Astrocyte of the spinal cord (primary cell): ENCODE measurements around the gene GJD3.
A peak's percentile ranks its signal among the peaks of the same experiment; 100 is the strongest.

Experiments used
- DNase-seq: peaks from one replicate; pipeline ENCODE4 v3.0.0; 2011; ENCODE audit warnings: low read depth, low spot score
- H3K4me3 ChIP-seq: 2 replicates; pipeline ENCODE4 v1.5.1; 2011; ENCODE audit warnings: low read depth, mild to moderate bottlenecking, low read length, moderate library complexity
- in situ Hi-C: cut with HindIII; loops from 2 replicates; pipeline ENCODE4 v1.10.0; 2017; ENCODE audit warnings: low sequenced_read_pairs
- TF ChIP-seq, protein P1 (sequence below): IDR thresholded peaks from 2 replicates; pipeline ENCODE4 v1.5.1; 2012; ENCODE audit warnings: low read depth, mild to moderate bottlenecking, low read length, inconsistent platforms

Gene GJD3

DNA sequence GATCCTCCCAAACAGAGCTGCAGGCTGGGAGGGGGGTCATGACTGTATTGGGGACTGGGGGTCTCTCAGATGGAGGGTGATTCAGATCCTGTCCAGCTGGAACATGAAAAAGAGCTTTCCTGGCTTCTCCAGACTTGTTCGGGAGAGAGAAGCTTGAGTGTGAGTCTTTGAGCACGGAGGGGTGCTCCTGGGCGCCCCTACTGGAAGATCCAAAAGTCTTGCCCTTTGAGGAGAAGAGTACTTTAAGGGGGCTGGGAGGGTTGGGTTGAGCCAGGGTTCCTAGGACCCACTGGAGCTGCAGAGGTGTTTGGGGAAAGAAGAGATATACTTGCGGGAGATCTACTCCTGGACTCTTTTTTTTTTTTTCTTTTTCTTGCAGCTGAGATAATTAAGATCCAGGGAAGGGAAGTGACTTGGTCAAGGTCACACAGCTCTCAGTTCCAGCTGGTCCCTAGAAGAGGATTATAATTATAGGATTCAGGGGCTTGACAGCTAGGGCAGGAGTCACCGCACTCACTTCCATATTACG is 47.1 kb downstream of the GJD3 start:
- H3K4me3 ChIP-seq, result peak overlapping the region; percentile 75
- DNase-seq, result peak; percentile 76
- in situ Hi-C loops, result no loop called here
- TF ChIP-seq, protein P1, sequence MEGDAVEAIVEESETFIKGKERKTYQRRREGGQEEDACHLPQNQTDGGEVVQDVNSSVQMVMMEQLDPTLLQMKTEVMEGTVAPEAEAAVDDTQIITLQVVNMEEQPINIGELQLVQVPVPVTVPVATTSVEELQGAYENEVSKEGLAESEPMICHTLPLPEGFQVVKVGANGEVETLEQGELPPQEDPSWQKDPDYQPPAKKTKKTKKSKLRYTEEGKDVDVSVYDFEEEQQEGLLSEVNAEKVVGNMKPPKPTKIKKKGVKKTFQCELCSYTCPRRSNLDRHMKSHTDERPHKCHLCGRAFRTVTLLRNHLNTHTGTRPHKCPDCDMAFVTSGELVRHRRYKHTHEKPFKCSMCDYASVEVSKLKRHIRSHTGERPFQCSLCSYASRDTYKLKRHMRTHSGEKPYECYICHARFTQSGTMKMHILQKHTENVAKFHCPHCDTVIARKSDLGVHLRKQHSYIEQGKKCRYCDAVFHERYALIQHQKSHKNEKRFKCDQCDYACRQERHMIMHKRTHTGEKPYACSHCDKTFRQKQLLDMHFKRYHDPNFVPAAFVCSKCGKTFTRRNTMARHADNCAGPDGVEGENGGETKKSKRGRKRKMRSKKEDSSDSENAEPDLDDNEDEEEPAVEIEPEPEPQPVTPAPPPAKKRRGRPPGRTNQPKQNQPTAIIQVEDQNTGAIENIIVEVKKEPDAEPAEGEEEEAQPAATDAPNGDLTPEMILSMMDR, result peak; percentile 71

DNA sequence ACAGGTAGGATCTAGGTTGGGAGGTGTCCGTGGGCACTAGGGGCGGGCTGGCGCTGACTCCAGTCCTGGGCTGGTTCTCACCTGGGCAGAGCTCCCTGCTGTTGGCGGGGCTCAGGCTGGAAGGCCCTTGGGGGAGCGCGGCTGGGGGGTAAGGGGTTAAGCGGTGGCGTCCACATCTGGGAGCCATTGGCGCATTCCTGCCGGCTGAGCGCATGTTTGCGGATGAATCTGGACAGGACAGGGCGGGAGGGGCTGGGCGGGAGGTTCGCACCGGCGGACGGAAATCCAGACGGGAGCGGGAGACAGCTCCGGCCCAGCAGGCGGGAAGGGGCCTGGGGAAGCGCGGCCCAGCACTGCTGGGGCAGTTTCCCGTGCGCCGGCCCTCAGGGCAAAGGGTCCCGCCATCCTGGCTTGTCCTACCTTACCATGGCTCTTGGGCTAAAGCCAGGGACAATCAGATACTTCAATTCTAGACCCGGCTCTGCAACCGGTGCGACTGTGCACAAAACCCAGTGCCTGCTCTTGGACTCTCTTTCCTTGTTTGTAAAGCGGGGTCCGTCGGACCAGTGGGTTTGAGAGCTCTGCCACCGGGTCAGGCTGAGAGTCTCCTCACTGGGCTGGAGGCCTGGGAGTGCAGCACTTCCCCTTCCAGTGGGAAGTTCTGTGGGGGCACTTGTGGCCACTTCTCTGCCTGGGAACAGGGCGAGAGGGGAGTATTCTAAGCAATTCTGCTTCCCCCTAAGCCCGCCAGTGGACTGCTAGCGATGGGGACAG is 47.8 kb downstream of the GJD3 start:
- in situ Hi-C loops, result no loop called here
- peak; percentile 81 for DNase-seq
- TF ChIP-seq, protein P1, result no peak
- H3K4me3 ChIP-seq, result no peak overlapping the region

DNA sequence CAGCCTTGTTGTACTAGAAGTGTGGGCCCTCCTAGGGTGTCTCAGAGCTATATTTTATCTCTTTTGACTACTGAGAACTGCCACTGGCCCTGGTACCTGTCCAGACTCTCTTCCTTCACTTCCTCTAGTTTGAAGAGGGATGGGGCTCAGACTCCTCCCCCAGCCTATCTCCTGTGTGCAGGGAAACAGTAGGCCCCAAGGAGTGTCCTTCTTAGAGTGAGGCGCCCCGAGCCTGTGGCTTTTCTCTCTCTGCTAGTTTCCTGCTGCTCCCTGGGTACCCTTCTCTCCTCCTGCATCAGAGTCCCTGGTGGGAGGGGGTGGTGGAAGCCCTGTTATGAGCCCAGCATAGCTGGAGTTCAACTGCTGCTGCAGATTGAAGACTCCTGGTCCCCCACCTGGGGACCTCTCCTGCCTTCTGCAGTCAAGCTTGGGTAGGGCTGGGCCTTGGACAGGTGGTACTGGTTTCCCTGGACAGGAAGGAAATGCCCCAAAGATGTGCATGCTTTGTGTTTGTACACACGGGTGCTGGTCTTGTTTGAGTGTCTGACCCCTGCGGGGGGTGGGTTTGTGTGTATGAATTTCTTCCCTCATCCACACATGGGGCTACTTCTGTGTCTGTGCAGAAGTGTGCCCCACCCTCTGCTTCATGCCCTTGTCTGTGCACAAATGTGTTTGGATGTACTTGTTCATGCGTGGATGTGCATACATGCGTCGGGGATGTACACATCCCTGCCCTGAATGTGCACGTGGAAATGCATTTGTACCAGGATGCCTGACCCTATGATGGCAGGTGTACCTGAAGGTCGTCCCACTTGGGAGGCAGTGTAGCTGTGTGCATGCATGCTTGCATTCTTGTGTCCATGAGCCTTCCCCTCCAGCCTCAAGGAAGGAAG is 48.6 kb downstream of the GJD3 start:
- in situ Hi-C loops, result no loop called here
- no peak for DNase-seq
- H3K4me3 ChIP-seq, result no peak overlapping the region
- TF ChIP-seq, protein P1, result no peak

- in situ Hi-C loops, result no loop called here
- DNase-seq, result no peak
- H3K4me3 ChIP-seq, result no peak overlapping the region
- TF ChIP-seq, protein P1, result no peak
These were observed 49.3 kb downstream of the GJD3 start for GRCh38 chr17:40315206-40315605.

DNA sequence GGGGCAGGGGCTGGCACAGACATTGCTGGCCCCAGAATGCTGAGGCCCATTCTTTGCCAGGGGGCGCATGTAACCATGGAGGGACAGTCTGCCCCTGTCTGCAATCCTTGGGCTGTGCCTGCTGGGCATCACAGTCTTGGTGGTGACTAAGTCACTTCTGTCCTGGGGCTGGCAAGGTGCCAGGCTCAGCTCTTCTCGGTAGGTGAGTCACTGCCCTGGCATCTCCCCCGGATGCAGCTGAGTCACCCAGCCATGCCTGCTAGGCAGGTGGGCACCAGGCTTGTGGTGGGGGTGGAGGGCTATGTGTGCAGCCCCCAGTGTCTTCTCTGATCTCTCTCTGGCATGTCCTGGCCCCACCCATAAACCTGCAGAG is 50.0 kb downstream of the GJD3 start:
- in situ Hi-C loops, result no loop called here
- no peak overlapping the region for H3K4me3 ChIP-seq
- TF ChIP-seq, protein P1, result no peak
- peak; percentile 88 for DNase-seq

GRCh38 chr17:40313668-40314583 is 50.6 kb downstream of the GJD3 start:
- DNase-seq, result no peak
- in situ Hi-C loops, result no loop called here
- TF ChIP-seq, protein P1, result no peak
- H3K4me3 ChIP-seq, result no peak overlapping the region
